SK-N-SH (cell line): ENCODE data around the gene MZF1. TPM values are rescaled to one million over a fixed set of nuclear protein-coding genes. Genes with fewer than 3 reads are reported as not detected.

Experiments used
- CTCF ChIA-PET: fragments of 300-600, 350-600 bp; formaldehyde crosslinking; extraction: SDS; loops from one replicate; lab custom pipeline; 2021; lab: Yijun Ruan, JAX
- POLR2A ChIA-PET: fragments of 350-600 bp; sonication (Branson Sonifier 250); formaldehyde crosslinking; extraction: SDS; loops from one replicate; lab custom pipeline; 2020; ENCODE audit warnings: antibody characterized with exemption, inconsistent platforms; lab: Yijun Ruan, JAX
- DNase-seq: peaks from one replicate; pipeline ENCODE4 v3.0.0; 2012
- H2AFZ ChIP-seq: fragments of 200-600 bp; sonication (generic); 2 replicates; pipeline ENCODE4 v1.8.1; 2016; ENCODE audit warnings: antibody characterized with exemption, mild to moderate bottlenecking, low read depth
- H3F3A ChIP-seq: fragments of 200-600 bp; sonication (generic); replicated peaks from 2 replicates; pipeline ENCODE3; 2016; ENCODE audit warnings: antibody characterized with exemption, mild to moderate bottlenecking; ENCODE audit not compliant: insufficient read depth
- H3K27ac ChIP-seq, 2 experiments: fragments of 200-500 bp in 1 of 2; fragments of 200-600 bp in 1 of 2; sonication (Bioruptor generic) in 1 of 2; sonication (generic), shearing (Covaris generic) in 1 of 2; 2 replicates each; pipeline versions ENCODE4 v1.5.1 to v1.6.1; 2014 to 2016; ENCODE audit warnings: low read depth in 2 of 2, inconsistent platforms in 1 of 2, low read length in 1 of 2, mild to moderate bottlenecking in 1 of 2, mixed read lengths in 1 of 2
- H3K27me3 ChIP-seq: fragments of 200-600 bp; sonication (generic), shearing (Covaris generic); 2 replicates; pipeline ENCODE4 v1.6.1; 2016; ENCODE audit warnings: mixed run types; ENCODE audit not compliant: insufficient read depth
- H3K36me3 ChIP-seq, 2 experiments: fragments of 200-500 bp in 1 of 2; fragments of 200-600 bp in 1 of 2; sonication (Bioruptor generic) in 1 of 2; sonication (generic) in 1 of 2; replicated peaks in 1 of 2; 2 replicates each; pipeline versions ENCODE3 to v1.5.1; 2014 to 2016; ENCODE audit warnings: low read length in 1 of 2, mild to moderate bottlenecking in 1 of 2; ENCODE audit not compliant: insufficient read depth in 2 of 2, control insufficient read depth in 1 of 2
- H3K4me1 ChIP-seq, 2 experiments: fragments of 200-500 bp in 1 of 2; fragments of 200-600 bp in 1 of 2; sonication (Bioruptor generic) in 1 of 2; sonication (generic), shearing (Covaris generic) in 1 of 2; 2 replicates each; pipeline versions ENCODE4 v1.5.1 to v1.6.1; 2014 to 2016; ENCODE audit warnings: low read depth in 1 of 2, low read length in 1 of 2, mixed run types in 1 of 2; ENCODE audit not compliant: insufficient read depth in 2 of 2, control insufficient read depth in 1 of 2
- H3K4me2 ChIP-seq: fragments of 200-600 bp; sonication (generic), shearing (Covaris generic); 2 replicates; pipeline ENCODE4 v1.6.1; 2017; ENCODE audit warnings: mixed run types
- H3K4me3 ChIP-seq, 2 experiments: fragments of 200-500 bp in 1 of 2; fragments of 200-600 bp in 1 of 2; sonication (Bioruptor generic) in 1 of 2; sonication (generic), shearing (Covaris generic) in 1 of 2; 2 replicates each; pipeline versions ENCODE4 v1.5.1 to v1.8.1; 2014 to 2016; ENCODE audit warnings: low read depth in 2 of 2, inconsistent platforms in 1 of 2, low read length in 1 of 2, mild to moderate bottlenecking in 1 of 2, mixed read lengths in 1 of 2, moderate library complexity in 1 of 2
- H3K79me2 ChIP-seq: fragments of 200-600 bp; sonication (generic); 2 replicates; pipeline ENCODE4 v1.8.1; 2017; ENCODE audit warnings: mild to moderate bottlenecking; ENCODE audit not compliant: insufficient read depth
- H3K9ac ChIP-seq: fragments of 200-600 bp; sonication (generic); 2 replicates; pipeline ENCODE4 v1.6.1; 2017; ENCODE audit warnings: mixed run types
- H3K9me2 ChIP-seq: fragments of 200-600 bp; sonication (generic); 2 replicates; pipeline ENCODE4 v1.6.1; 2017; ENCODE audit warnings: mixed run types
- H3K9me3 ChIP-seq: fragments of 200-600 bp; sonication (generic); 2 replicates; pipeline ENCODE4 v1.6.1; 2017; ENCODE audit warnings: mixed run types, mild to moderate bottlenecking, moderate library complexity
- H4K20me1 ChIP-seq: fragments of 200-600 bp; sonication (generic); 2 replicates; pipeline ENCODE4 v1.6.1; 2017; ENCODE audit warnings: mild to moderate bottlenecking, mixed run types; ENCODE audit not compliant: insufficient read depth
- CHD2 ChIP-seq: fragments of 150-350 bp; IDR thresholded peaks from 2 replicates; pipeline ENCODE4 v1.6.1; 2018; ENCODE audit warnings: low read length; ENCODE audit not compliant: partially characterized antibody
- CTCF ChIP-seq: fragments of 200-600 bp; sonication (generic); IDR thresholded peaks from 2 replicates; pipeline ENCODE4 v1.6.1; 2017; ENCODE audit warnings: antibody characterized with exemption, mild to moderate bottlenecking, moderate library complexity
- ELF1 ChIP-seq: IDR thresholded peaks from 2 replicates; pipeline ENCODE4 v1.4.0; 2012
- FOSL2 ChIP-seq: IDR thresholded peaks from 2 replicates; pipeline ENCODE4 v1.4.0; 2012; ENCODE audit warnings: low read depth, mild to moderate bottlenecking, moderate library complexity, borderline replicate concordance
- FOXJ3 ChIP-seq: sonication (generic); formaldehyde crosslinking; IDR thresholded peaks from 2 replicates; pipeline ENCODE4 v1.5.1; 2020; ENCODE audit warnings: mild to moderate bottlenecking, missing genetic modification reagents
- FOXM1 ChIP-seq: IDR thresholded peaks from 2 replicates; pipeline ENCODE4 v1.4.0; 2012; ENCODE audit warnings: low read depth, mild to moderate bottlenecking
- GABPA ChIP-seq: IDR thresholded peaks from 2 replicates; pipeline ENCODE4 v1.4.0; 2012; ENCODE audit warnings: low read depth, mild to moderate bottlenecking
- JUND ChIP-seq: IDR thresholded peaks from 2 replicates; pipeline ENCODE4 v1.4.0; 2012
- PBX3 ChIP-seq: IDR thresholded peaks from 2 replicates; pipeline ENCODE4; 2012
- RCOR1 ChIP-seq: fragments of 150-350 bp; IDR thresholded peaks from 2 replicates; pipeline ENCODE4 v1.6.1; 2017; ENCODE audit warnings: antibody characterized with exemption, low read length
- REST ChIP-seq: IDR thresholded peaks from 2 replicates; pipeline ENCODE4 v1.6.1; 2012; ENCODE audit warnings: mild to moderate bottlenecking, low read depth, low read length, moderate library complexity
- RFX5 ChIP-seq: IDR thresholded peaks from 2 replicates; pipeline ENCODE4 v1.6.1; 2012; ENCODE audit warnings: mild to moderate bottlenecking, improper control_type of control experiment, low read length
- TCF12 ChIP-seq: IDR thresholded peaks from 2 replicates; pipeline ENCODE4 v1.4.0; 2012
- USF1 ChIP-seq: IDR thresholded peaks from 2 replicates; pipeline ENCODE4 v1.4.0; 2012; ENCODE audit warnings: low read depth, borderline replicate concordance
- WGBS: methylation state at CpG from one replicate; pipeline ENCODE4 v1.1.6; 2017; ENCODE audit warnings: low lambda C conversion rate; 5-methylcytosine and 5-hydroxymethylcytosine counted together
- polyA plus RNA-seq, 3 experiments: library from polyadenylated mRNA; depleted of rRNA; stranded (reverse); fragments of >200 nt; gene quantifications; 2 replicates each; pipeline ENCODE4 v1.2.3, GENCODE V29; 2012

MZF1 gene
- polyA plus RNA-seq, 1 of the 3 experiments (the other 2 are of a cell fraction), result 31.8 TPM

GRCh38 chr19:58521651-58522050 is 51.5 kb downstream of the MZF1 start:
- H3F3A ChIP-seq, result peaks cover 19% of the 10 kb centered on the region
- H3K9ac ChIP-seq, result no peak overlapping the region
- peaks cover 0 to 8% of the 10 kb centered on the region in 2 experiments for H3K36me3 ChIP-seq
- 82% methylated on average over 4 of the region's 4 CpGs for WGBS
- no peaks in the 10 kb centered on the region; the same call in 1 of the 2 replicates for H4K20me1 ChIP-seq
- no peaks in the 10 kb centered on the region for H3K27me3 ChIP-seq
- no peak overlapping the region for H3K4me3 ChIP-seq
- DNase-seq, result no peak
- peaks cover 0 to 21% of the 10 kb centered on the region in 2 experiments; a peak in 1 of 4 replicates for H3K4me1 ChIP-seq
- no peak overlapping the region for H3K4me2 ChIP-seq
- no peaks in the 10 kb centered on the region for H3K9me3 ChIP-seq
- no peak for TF ChIP-seq JUND
- no peak for TF ChIP-seq ELF1
- TF ChIP-seq CHD2, result no peak
- TF ChIP-seq TCF12, result no peak
- TF ChIP-seq PBX3, result no peak
- TF ChIP-seq FOXJ3 (CRISPR knock-in tag), result no peak
- no peak for TF ChIP-seq FOSL2
- TF ChIP-seq REST, result no peak
- TF ChIP-seq FOXM1, result no peak
- no peak for TF ChIP-seq GABPA
- no peak for TF ChIP-seq CTCF
- TF ChIP-seq RCOR1, result no peak
- no peak for TF ChIP-seq RFX5
- TF ChIP-seq USF1, result no peak
- ChIA-PET CTCF (interaction anchor here (4.3 to 4.7 kb wide), 2 partner anchors 22 to 30 kb away, joined by 29 to 81 read pairs; partner anchors contain the start of genes CHMP2A and TRIM28), POLR2A (interaction anchor here (3.0 to 3.8 kb wide), 2 partner anchors 23 to 33 kb away, joined by 45 to 49 read pairs; partner anchors contain the start of genes CHMP2A and TRIM28)
- no peak overlapping the region for H3K27ac ChIP-seq
- H2AFZ ChIP-seq, result no peak overlapping the region
- H3K9me2 ChIP-seq, result no peaks in the 10 kb centered on the region
- peaks cover 32% of the 10 kb centered on the region for H3K79me2 ChIP-seq
